ENCODE data around the gene MAP3K14.

Gene MAP3K14

GRCh38 chr17:45231481-45232116 is 85.2 kb downstream of the MAP3K14 start:
- peak; percentile 52 for DNase-seq

GRCh38 chr17:45230787-45231480 is 85.9 kb downstream of the MAP3K14 start:
- DNase-seq, result peak; percentile 22

GRCh38 chr17:45230410-45230786 is 86.4 kb downstream of the MAP3K14 start:
- peak; percentile 29 for DNase-seq

GRCh38 chr17:45229681-45230409 is 87.0 kb downstream of the MAP3K14 start:
- no peak for DNase-seq

- DNase-seq, result peak; percentile 91
These were observed 87.9 kb downstream of the MAP3K14 start for GRCh38 chr17:45228763-45229539.

- DNase-seq, result peak; percentile 58
These were observed 88.7 kb downstream of the MAP3K14 start for GRCh38 chr17:45227926-45228762.

GRCh38 chr17:45227101-45227925 is 89.5 kb downstream of the MAP3K14 start:
- DNase-seq, result peak; percentile 49

- DNase-seq, result no peak
These were observed 90.2 kb downstream of the MAP3K14 start for GRCh38 chr17:45226576-45226975.

GRCh38 chr17:45225964-45226530 is 90.8 kb downstream of the MAP3K14 start:
- DNase-seq, result peak; percentile 90

GRCh38 chr17:45225051-45225700 is 91.6 kb downstream of the MAP3K14 start:
- peak; percentile 70 for DNase-seq

GRCh38 chr17:45224671-45225050 is 92.2 kb downstream of the MAP3K14 start:
- DNase-seq, result peak; percentile 59

- DNase-seq, result peak; percentile 64
These were observed 93.0 kb downstream of the MAP3K14 start for GRCh38 chr17:45223539-45224528.

- no peak for DNase-seq
These were observed 93.8 kb downstream of the MAP3K14 start for GRCh38 chr17:45222996-45223538.

GRCh38 chr17:45222289-45222995 is 94.4 kb downstream of the MAP3K14 start:
- DNase-seq, result peak; percentile 72

GRCh38 chr17:45222014-45222288 is 94.9 kb downstream of the MAP3K14 start:
- DNase-seq, result no peak

GRCh38 chr17:45221081-45222013 is 95.5 kb downstream of the MAP3K14 start, which contains the start of gene FMNL1:
Gene FMNL1 (plus strand): TSS chr17:45221885. CDS start chr17:45222125, 240 bp downstream.
- peak; percentile 74 for DNase-seq

- DNase-seq, result no peak
These were observed 96.7 kb downstream of the MAP3K14 start for GRCh38 chr17:45220079-45220478.
